Lung (tissue), 12 donors: ENCODE results near the gene AKAP13. TPM values are rescaled to one million over a fixed set of nuclear protein-coding genes. Genes with fewer than 3 reads are reported as not detected.

ENCODE experiments used
- ATAC-seq: fragments of 200-7000 bp; cut with Tn5 transposase; one replicate; pipeline ENCODE4 v1.9.1; 2020; ENCODE audit warnings: moderate number of reproducible peaks; ENCODE audit not compliant: insufficient read depth, low FRiP score
- DNase-seq, 3 donors: peaks; one replicate each; pipeline ENCODE4 v3.0.0-alpha.2; 2013 to 2017
- H3K27ac ChIP-seq, 2 donors: one replicate each; pipeline ENCODE4 v1.5.1; 2013; ENCODE audit warnings: mild to moderate bottlenecking in 2 of 2, moderate library complexity in 2 of 2, control low read depth in 1 of 2, inconsistent platforms in 1 of 2, low read depth in 1 of 2, low read length in 1 of 2
- H3K27me3 ChIP-seq, 3 donors: one replicate each; pipeline ENCODE4 v1.5.1; 2013; ENCODE audit warnings: low read length in 2 of 3; ENCODE audit not compliant: control insufficient read depth in 3 of 3, insufficient read depth in 3 of 3
- H3K36me3 ChIP-seq, 4 donors: one replicate each; pipeline ENCODE4 v1.5.1; 2013; ENCODE audit warnings: low read length in 4 of 4, mild to moderate bottlenecking in 1 of 4, moderate library complexity in 1 of 4; ENCODE audit not compliant: control insufficient read depth in 4 of 4, insufficient read depth in 4 of 4
- H3K4me1 ChIP-seq, 5 donors: one replicate each; pipeline ENCODE4 v1.5.1; 2013; ENCODE audit warnings: low read length in 5 of 5, mild to moderate bottlenecking in 2 of 5, moderate library complexity in 1 of 5; ENCODE audit not compliant: control insufficient read depth in 5 of 5, insufficient read depth in 5 of 5
- H3K4me3 ChIP-seq: one replicate; pipeline ENCODE4 v1.5.1; 2013; ENCODE audit warnings: mild to moderate bottlenecking, control low read depth, moderate library complexity
- H3K9ac ChIP-seq, 2 donors: one replicate each; pipeline ENCODE4 v1.5.1; 2013; ENCODE audit warnings: low read length in 2 of 2, control low read depth in 1 of 2; ENCODE audit not compliant: insufficient read depth in 1 of 2
- H3K9me3 ChIP-seq, 4 donors: one replicate each; pipeline ENCODE4 v1.5.1; 2013; ENCODE audit warnings: low read length in 3 of 4, mild to moderate bottlenecking in 1 of 4, moderate library complexity in 1 of 4; ENCODE audit not compliant: control insufficient read depth in 4 of 4, insufficient read depth in 3 of 4
- WGBS, 2 donors: extraction: QIAGEN DNeasy Blood & Tissue Kit; methylation state at CpG; one replicate each; pipeline ENCODE4 v1.1.7; 2013; 5-methylcytosine and 5-hydroxymethylcytosine counted together
- polyA plus RNA-seq, 2 donors: library from polyadenylated mRNA; stranded (reverse); fragments of 200-250 nt; gene quantifications; one replicate each; pipeline ENCODE4 v1.2.1, GENCODE V29; 2013
- total RNA-seq, 2 donors: library from RNA; depleted of rRNA in 1 of 2; stranded (reverse); fragments of >200 nt in 1 of 2; gene quantifications; one replicate each; pipeline ENCODE4 v1.2.1, GENCODE V29; 2014 to 2021
- TF ChIP-seq, protein P1 (sequence below): IDR thresholded peaks from 2 replicates; pipeline ENCODE4 v1.5.1; 2012; ENCODE audit warnings: mild to moderate bottlenecking; ENCODE audit errors: control extremely low read depth, extremely low read depth
- donor health status: control.
- donor health status: control.
- donor health status: Bipolar disorder and iron deficiency.
- donor health status: healthy.
- donor health status: DM: yes; HTN: yes; CAD: no.

Gene AKAP13
- total and polyA plus RNA-seq, 4 donors, result 102 to 1,115 (median 259) TPM

DNA sequence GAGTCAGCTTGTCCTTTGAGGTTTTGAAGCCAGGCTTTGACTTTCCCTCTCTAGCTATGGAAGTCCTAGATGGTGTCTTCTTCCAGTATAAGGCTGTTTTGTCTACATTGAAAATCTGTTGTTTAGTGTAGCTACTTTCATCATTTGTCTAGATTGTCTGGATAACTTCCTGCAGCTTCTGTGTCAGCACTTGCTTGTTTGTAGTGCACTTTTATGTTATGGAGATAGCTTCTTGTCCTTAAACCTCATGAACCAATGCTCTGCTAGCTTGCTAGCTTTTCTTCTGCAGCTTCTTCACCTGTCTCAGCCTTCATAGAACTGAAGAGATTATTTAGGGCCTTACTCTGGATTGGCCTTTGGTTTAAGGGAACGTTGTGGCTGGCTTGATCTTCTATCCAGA lies 43.8 kb downstream of the AKAP13 start:
- TF ChIP-seq, protein P1, sequence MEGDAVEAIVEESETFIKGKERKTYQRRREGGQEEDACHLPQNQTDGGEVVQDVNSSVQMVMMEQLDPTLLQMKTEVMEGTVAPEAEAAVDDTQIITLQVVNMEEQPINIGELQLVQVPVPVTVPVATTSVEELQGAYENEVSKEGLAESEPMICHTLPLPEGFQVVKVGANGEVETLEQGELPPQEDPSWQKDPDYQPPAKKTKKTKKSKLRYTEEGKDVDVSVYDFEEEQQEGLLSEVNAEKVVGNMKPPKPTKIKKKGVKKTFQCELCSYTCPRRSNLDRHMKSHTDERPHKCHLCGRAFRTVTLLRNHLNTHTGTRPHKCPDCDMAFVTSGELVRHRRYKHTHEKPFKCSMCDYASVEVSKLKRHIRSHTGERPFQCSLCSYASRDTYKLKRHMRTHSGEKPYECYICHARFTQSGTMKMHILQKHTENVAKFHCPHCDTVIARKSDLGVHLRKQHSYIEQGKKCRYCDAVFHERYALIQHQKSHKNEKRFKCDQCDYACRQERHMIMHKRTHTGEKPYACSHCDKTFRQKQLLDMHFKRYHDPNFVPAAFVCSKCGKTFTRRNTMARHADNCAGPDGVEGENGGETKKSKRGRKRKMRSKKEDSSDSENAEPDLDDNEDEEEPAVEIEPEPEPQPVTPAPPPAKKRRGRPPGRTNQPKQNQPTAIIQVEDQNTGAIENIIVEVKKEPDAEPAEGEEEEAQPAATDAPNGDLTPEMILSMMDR, result no peak
- H3K27ac ChIP-seq, result no peak overlapping the region
- WGBS, 2 donors, result 88 to 100% methylated on average over 1 of the region's 1 CpG
- peaks cover 0 to 2% (median 0%) of the 10 kb centered on the region in 4 donors for H3K36me3 ChIP-seq
- ATAC-seq (no peak), DNase-seq (no peak)
- no peaks in the 10 kb centered on the region for H3K9me3 ChIP-seq
- no peak overlapping the region for H3K9ac ChIP-seq
- peaks cover 0 to 33% (median 0%) of the 10 kb centered on the region in 5 donors for H3K4me1 ChIP-seq
- no peaks in the 10 kb centered on the region for H3K27me3 ChIP-seq
- H3K4me3 ChIP-seq, result no peak overlapping the region

DNA sequence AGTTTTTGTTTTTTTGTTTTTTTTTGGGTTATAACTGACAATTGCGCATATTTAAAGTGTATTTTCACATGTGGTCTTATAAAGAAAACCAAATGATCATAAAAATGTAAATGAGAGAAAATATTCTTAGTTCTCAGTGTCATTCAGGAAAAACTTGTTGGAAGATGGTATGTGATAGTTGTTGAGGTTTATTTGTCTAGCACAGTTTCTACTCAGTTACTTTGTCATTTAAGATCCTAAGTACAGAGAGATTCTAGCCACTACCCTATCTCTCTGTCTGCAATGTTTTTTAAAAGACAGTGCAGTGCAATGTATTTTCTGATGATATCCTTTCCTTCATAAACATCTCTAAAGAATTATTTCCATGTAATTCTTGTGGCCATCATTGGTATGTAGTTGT lies 46.1 kb downstream of the AKAP13 start:
- Histone ChIP-seq H3K4me3 (no peak overlapping the region), H3K9me3 (no peaks in the 10 kb centered on the region), H3K27me3 (no peaks in the 10 kb centered on the region), H3K27ac (no peak overlapping the region), H3K36me3 (peaks cover 0 to 2% (median 0%) of the 10 kb centered on the region in 4 donors), H3K9ac (no peak overlapping the region), H3K4me1 (peaks cover 0 to 37% (median 0%) of the 10 kb centered on the region in 5 donors)
- DNase-seq, result no peak
- ATAC-seq, result no peak
- TF ChIP-seq, protein P1, result no peak
- WGBS, 2 donors, result 94 to 99% methylated on average over 1 of the region's 1 CpG

DNA sequence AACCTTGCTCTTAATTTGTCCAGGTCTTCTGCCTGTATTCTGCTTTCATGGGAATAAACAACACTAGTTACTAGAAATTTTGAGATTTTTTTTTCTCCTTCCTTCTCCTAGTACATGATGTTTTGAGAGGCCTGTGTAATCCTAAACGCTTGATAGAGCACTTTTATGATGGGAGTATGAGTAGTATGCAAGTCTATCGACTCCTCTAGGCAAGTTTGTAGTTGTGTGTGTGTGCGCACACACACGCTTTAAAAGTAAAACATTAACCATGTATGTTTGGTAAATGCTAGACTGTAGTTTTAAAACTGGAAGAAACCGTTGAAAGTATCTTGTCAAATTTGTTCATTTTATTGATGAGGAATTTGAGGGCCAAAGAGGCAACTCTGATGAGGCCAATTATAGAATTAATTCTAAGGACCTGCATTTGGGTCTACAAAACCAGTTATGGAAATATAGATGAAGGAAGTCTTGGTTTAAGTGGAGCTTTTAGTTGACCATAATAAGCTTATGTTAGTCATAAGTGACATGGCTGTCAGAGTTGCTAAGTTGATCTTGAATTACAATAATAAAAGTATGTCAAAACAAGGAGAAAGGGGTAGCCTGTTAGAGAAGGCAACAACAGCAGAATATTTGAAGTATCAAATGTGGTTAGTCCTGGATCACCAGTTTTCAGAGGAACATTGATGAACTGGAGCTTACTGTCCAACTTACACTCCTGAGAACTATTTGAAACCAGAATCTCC lies 47.1 kb downstream of the AKAP13 start:
- H3K27ac ChIP-seq, result peak overlapping the region in 1 of 2 donors; percentile 10
- H3K27me3 ChIP-seq, result no peaks in the 10 kb centered on the region
- no peaks in the 10 kb centered on the region for H3K9me3 ChIP-seq
- no peak overlapping the region for H3K4me3 ChIP-seq
- TF ChIP-seq, protein P1, result no peak
- H3K4me1 ChIP-seq, result peaks cover 0 to 29% (median 0%) of the 10 kb centered on the region in 5 donors
- no peak for DNase-seq
- ATAC-seq, result no peak
- peaks cover 0 to 2% (median 0%) of the 10 kb centered on the region in 4 donors for H3K36me3 ChIP-seq
- H3K9ac ChIP-seq, result no peak overlapping the region
- 86 to 93% methylated on average over 5 of the region's 5 CpGs for WGBS, 2 donors

DNA sequence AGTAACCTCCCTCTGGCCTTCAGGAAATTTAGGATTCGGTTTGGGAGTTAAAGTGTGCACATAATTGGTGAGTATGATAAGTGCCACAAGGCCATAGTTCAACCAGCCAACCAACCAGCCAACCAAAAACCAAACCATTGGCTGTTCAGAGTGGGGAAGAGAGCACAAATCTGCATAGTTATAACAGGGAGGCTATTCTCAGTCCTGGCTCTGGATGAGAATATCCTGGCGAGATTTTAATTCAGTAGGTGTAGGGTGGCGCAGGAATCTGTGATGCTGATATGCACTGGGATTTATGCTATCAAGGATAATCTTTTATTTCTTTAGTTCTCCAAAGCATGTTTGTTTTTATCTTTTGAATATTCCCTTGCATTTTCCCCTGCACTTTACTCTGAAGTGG lies 49.1 kb downstream of the AKAP13 start:
- Histone ChIP-seq H3K4me3 (no peak overlapping the region), H3K27me3 (no peaks in the 10 kb centered on the region), H3K9me3 (no peaks in the 10 kb centered on the region), H3K9ac (no peak overlapping the region), H3K27ac (no peak overlapping the region), H3K36me3 (no peaks in the 10 kb centered on the region), H3K4me1 (peaks cover 0 to 20% (median 0%) of the 10 kb centered on the region in 5 donors)
- ATAC-seq (no peak), DNase-seq (no peak)
- TF ChIP-seq, protein P1, result no peak
- WGBS, 2 donors, result 98% methylated on average over 3 of the region's 3 CpGs
